Activated CD8-positive, alpha-beta memory T cell treated with anti-CD3 and anti-CD28 coated beads, Interleukin-2, amount 50 U/mL, for 1 hour (primary cell): ENCODE data around the gene GPR153.

Source experiments
- DNase-seq: peaks from one replicate; pipeline ENCODE4 v3.0.0-alpha.2; 2020; ENCODE audit errors: extremely low read depth

The GPR153 gene

DNA sequence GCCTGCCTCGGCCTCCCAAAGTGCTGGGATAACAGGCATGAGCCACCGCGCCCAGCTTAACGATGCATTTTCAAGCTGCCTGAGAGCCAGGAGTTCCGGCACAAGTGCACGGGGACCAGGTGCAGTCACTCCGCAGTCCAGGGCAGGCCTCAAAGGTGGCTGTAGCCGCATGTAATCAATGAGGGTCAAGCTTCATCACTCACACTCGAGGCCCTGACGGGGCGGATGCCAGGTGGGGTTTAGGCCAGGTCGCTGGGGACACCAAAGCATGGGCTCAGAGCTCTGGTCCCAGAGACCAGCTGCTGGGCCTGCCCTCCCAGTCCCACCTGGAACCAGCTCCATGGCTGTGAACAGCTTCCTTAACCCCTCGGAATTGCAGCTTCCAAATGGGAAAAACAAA is 26.1 kb upstream of the GPR153 start:
- DNase-seq: no peak

DNA sequence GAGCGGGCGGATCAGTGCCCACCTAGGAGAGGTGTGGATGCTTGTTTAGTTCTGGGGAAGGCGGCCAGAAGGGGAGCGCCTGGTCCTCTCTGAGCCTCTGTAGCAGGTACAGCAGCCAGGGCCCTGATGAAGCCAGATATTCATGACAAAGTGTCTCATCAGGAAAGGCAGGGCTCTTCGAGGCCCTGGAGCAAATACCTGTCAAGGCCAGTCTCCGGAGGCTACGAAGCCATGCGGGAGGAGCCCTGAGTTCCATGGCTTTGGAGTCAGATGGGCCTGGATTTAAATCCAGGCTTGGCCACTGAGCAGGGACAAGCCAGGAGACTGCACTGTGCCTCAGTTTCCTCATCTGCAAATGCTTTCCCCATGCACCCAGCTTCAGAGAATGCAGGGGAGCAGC is 25.4 kb upstream of the GPR153 start:
- DNase-seq: no peak

DNA sequence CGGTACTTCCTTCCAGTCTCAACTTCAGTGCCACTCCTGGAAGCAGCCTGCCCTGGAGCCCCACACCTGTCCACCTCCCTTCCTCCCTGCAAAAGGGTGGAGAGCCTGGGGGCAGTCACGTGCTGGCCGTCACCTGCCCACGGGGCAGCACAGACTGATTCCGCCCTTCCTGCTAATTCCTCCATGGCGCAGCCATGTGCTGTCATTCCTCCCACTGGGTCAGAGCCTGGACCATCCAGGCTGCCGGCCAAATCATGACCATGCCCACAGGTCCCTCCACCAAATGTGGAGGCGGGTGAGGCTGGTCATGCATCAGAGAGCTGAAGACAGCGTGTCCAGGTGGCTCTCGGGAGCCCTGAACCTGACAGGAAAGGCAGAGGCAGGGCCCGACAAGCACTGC is 24.4 kb upstream of the GPR153 start:
- DNase-seq: no peak

DNA sequence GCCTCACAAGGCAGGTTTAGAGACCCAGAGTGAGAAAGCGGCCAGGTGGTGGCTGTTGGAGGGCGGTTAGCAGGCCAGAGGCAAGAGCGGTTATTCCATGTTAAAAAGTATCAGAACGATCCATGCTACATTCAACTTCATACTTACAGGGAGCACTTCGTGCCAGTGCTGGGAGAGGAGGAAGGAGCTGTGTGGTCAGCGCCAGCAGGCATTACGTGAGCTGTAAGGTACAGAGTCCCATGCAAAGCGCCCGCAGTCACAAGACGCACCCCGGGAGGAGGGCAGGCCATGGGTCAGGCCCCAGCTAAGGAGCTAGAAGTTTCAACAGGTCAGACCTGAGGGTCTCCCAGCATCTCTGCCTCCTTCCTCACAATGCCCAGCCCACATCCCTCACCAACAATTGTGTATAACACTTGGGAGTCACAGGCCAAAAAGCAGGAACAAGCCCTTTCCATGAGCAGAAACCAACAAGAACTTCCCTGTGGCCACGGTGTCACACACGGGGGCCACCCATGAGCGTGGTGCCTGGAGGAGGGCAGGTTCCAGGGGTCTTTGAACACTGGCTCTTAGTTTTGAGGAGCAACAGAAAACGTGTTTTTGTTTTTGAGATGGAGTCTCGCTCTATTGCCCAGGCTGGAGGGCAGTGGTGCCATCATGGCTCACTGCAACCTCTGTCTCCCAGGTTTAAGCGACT is 21.8 kb upstream of the GPR153 start:
- DNase-seq: no peak

DNA sequence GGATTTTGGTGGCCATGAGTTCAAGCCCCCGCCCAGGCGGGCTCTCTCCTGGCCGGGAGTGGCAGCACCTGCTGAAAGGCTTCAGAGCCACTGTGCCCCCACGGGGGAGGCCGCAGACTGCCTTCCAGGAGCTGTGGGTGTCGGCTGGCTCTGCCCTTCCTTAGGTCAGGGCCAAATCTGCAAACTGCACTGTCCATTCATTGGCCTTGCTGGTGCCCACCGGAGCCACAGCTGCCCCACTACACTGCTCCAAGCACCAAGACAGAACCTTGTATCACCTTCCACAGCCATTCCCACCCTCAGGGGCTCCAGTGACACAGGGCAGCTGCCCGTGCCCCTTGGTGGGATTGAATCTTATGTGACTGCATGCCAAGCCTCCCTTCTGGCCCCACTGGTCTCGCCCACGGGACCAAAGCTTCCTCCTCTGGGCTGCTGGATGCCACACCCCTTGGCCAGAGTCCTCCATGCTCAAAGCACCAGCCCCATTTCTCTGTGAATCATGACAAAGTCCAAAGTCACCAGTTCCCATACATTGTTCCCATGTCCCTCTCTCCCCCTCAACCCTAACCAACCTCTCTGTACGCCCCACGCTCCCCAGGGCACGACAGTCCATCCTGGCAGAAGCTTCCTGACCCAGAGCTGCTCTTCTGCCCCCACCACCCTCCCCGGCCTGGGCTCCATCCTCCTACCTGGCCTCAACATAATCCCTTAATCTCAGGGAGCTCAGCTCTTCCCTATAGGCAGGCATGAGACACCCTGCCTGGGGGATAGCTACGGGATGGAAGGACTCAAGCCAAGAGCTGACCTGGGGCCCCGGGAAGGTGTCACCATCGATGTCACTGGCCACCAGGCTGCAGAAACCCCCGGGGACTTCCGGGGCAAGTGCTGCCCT is 20.9 kb upstream of the GPR153 start:
- DNase-seq: no peak

DNA sequence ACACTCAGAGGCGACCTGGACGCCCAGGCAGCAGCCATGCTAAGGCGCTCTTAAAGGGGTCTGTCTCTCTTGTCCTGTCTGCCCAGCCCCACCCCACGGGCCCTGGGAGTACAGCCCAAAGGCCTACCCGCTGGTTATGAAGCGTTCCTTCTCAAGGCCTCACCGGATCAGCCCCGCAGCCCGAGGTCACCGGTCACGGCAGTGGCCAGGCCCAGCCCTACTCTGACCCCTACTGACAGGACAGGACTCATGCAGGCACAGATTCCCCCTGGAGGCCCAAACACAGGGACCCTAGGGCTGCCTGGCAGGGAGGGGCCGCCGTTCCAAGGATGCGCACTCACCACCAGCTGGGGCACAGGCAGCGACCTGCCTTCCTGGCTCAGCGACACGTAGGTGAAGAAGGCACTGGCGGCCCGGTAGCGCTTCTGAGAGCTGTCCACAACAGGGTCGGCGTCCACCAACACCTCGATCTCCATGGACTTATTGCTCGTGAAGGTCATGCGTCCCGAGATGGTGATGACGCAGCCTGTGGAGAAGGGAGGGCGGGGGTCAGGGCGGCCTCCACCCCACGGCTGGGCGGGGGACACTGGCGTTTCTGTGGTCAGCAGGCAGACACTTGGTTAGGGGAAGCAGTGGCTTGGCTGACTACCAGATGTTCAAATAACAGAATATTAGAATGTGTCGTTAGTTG is 20.0 kb upstream of the GPR153 start:
- no peak for DNase-seq

DNA sequence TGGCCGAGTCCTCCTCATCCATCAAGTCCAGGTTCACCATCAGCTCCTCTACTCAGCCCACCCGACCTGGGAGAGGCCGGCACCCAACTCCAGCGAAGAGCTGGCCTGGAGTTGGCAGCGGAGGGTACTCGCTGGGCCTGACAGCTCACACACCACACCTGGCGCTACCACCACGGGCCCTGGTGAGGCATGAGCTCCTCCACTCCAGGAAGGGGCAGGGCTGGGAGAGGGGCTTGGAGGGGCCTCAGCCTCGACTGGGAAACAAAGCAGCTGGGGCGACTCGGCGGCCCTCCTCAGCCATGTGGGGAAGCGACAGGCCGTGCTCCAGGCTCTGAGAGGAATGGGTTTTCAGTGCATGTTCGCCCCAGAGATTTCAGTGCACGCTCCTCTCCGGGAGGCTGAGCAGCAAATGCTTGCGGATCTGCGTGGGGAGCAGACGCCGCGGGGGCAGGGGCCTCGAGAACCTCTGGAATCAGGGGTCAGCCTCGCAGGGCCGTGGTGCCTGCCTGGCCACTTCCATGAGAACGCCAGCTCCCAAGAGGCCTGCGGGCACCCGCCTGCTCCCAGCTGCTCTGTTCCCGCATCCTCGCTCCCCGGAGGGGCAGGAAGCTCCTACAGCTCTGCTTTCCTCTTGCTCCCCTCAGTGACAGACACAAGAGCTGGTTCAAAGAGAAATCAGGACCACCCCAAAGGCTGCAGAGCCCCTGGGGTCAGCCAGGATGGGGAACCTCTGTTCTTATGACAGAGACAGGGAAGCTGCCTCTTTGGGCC is 18.9 kb upstream of the GPR153 start:
- no peak for DNase-seq

DNA sequence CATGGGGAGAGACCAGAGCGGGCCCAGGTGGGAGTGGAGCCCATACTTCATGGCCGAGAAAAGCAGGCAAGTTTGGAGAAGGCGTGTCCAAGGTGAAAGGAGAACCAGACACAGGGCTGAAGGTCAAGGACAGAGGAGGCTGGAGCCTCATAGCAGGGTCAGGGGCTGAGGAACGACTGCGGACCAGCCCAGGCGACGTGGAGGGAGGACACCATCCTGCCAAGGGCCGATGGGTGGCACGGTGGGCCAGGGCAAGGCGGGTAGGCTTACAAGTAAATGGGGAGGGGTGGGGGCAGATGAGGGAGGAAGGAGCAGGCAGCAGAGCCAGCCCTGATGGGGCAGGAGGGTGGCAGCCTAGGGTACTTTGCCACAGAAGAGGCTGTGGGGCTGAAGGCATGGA is 18.2 kb upstream of the GPR153 start:
- no peak for DNase-seq

DNA sequence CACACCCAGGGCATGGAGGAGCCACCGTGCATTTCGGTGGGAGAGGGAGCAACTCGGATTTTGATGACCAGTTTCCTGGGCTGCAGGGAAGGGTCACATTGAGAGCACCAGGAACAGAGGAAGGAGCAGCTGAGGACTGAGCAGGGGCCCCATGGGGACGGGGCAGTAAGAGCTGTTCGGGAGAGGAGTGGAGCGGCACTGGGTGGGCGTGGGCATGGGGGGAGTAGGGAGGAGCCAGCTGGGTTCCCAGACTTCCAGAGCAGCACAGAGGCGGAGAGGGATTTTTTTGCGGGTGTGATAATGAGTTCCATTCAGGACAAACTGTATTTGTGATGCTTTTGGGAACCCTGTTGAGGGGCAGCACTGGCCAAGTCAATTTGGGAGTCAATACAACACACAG is 17.4 kb upstream of the GPR153 start:
- no peak for DNase-seq

DNA sequence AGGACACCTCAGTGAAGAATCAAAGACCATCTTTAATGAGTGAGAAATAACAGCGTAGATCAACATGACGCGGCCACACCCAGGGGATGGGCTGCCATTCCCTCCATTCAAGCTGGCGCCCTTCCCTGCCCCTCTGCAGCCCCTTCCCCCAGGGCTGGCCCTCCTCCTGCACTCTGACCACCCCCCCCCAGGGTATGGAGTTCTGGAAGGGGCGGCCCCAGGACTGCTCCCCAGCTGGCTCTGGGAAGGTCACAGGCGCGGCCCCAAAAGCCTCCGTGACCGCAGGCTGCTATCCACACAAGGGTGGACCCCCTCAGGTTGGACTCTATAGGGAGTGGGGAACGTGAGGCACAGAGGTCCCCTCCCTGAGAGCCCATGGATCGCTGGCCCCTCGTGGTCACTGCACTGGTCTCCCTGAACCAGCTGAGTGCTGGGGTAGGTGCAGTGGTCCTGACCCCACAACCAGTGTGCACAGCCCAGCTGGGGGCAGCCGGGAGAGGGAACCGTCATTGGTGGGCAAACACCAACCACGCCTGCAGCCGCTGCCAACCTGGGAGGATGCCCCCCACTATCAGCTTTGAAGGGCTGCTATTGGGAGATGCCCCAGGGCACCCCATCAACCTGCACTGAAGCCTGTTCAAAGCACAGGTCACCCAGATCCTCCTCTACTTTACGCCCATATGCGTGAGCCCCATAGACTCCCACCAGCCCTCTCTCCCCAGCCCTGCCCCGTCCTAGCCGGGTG is 16.1 kb upstream of the GPR153 start:
- DNase-seq: no peak

DNA sequence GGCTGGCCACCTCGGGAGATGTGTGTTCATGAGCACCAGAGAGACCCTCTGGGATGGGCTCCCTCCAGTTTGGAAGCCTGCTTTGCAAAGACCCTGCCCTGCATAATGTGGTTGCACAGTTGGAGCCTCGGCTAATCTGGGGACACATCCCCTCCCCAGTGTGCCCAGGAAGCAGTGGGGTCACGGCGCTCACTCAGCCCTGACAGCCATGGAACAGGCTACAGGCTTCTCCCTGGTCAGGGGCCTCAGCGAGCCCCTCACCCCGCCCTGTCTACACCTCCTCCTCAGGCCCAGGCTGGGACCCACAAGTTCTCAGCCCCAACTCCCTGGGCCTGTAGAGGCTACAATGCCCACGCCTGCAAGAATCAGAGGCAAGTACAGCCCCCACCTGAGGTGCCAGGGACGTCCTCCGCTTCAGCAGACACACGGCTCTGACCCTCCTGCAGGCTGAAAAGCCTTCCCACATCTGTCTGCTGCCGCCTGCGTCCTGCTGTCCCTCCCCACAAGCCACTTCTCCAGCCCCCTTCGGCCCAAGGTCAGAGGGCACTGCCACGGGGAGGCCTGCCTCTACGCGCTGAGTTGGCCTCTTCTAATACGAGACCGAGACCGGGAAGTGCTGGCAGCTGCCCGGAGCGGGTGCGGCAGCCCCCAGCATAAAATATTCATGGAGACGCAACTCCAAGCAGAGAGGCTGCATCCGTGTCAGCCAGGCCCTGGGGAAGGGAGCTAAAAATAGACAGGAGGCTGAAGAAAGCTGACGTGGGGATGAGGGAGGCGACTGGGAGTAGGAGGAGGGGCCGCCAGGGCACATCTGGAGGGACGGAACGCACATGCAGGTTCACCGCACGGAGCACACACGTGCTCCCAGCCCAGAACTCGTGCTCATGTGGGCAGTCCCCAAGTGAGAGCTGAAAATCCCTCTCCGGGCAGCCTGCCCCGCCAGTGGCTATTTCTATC is 15.2 kb upstream of the GPR153 start:
- DNase-seq: no peak

DNA sequence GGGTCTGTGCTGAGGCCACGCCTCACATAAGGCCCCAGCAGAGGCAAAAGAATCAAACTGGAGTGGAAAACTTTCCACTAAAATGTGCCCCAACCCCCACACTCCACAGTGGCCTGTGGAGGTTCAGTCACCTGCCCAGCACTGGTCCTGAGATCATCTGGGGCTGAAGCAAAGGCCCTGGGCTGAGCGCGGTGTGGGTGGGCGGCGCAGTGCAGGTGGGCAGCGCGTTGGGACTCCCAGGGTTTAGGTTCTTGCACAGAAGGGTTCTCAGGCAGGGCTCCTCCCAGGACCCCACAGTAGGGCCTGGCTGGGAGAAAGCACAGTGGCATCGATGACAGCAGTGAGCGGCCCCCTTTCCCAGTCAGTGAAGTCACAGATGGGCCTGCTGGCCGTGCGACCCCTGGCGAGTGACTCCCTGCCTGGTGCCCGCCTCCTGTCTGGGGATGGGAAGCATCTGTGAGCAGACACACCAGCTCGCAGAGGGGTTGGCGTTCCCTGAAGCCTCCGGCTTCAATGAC is 13.8 kb upstream of the GPR153 start:
- no peak for DNase-seq

DNA sequence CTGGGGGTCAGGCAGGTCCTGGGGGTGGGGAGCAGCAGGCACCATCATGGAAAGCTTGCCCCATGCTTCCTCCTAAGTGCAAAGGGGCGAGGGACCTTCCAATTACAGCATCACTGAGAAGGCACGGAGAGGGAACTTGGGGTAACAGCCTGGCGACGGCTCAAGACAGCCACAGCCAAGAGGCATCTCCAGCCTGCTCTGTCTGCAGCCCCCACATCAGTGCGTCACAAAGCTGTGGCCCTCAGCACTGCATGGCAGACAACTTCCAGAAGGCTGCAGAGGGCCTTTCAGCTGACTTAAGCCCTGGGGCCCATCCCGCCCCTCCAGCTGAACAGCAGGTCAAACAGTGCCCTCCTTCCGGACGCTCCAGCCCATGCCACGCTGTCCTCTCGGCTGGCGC is 13.2 kb upstream of the GPR153 start:
- no peak for DNase-seq

DNA sequence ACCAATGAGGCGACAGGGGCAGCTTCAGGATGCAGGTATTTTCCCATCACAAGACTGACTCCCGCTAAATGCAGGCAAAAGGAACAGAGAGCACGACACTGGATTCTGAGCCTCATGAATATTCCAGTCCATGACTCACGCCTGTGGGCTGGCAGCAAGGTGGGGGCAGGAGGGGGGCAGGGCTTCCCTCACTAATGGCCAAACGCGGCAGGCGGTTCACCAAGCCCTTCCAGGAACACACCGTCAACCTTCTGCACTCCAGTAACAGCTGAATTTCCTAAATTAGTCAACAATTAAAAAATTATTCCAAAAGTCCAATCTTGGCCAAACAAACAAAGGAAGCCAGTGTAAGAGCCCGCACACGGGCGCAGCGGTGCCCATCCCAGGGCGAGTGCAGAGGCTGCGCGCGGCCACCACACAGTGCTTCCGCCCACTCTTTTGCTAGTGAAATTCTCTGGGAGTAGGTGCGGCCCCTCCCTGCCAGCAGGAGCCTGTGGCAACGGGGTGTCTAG is 12.5 kb upstream of the GPR153 start:
- no peak for DNase-seq

DNA sequence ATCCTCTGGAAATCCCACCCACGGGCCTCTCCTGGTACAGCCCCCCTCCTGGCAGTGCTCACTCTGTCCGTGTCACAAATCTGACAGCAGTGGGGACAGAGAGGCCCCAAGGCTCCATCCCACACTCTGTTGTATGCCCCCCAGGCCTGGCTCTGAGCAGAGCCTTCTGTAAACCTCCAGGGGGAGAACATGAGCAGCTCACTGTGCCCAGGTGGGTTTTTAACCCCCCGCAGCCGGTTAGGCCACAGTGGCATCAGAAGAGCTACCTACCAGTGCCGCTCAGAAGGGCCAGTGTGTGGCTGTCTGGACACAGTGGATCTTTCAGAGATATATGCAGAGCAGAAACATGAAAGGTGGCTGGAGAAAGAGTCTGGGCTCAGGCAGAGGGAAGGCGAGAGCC is 12.0 kb upstream of the GPR153 start:
- no peak for DNase-seq

DNA sequence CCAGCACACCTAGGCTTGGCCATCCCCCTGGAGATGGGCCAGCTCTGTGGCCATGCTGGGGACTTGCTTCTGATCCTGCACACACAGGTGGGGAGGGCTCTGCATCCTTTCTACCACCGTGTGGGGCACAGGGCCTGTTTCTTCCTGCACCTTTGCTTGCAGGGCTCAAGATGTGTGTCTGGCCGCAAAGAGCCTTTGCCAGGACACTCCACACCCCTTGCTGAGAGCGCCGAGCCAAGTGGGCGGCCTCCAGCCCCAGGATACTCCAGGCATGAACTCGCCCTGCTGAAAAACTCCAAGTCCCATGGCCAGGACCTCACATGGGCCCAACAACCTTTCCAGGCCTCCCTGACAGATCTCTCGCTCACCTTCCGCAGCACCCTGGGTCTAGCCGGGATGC is 11.6 kb upstream of the GPR153 start:
- no peak for DNase-seq

DNA sequence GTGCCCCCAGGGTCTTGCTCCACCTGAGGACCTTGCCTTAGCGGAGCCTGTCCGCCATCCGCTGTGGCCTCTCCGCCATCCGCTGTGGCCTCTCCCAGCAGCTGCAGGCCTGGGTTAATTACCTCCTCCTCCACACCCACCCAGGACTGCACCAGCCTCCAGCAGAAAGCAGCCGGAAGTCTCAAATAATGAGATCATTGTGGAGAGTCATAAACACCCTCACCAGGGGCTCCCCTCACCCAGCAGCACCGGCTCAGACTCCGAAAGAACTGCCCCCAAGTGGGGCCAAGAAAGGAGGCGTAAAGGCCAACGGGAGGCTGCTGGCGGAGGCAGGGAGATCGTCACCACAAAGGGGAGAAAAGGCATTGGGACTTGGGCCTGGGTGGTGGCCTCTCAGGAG is 10.7 kb upstream of the GPR153 start:
- DNase-seq: no peak

DNA sequence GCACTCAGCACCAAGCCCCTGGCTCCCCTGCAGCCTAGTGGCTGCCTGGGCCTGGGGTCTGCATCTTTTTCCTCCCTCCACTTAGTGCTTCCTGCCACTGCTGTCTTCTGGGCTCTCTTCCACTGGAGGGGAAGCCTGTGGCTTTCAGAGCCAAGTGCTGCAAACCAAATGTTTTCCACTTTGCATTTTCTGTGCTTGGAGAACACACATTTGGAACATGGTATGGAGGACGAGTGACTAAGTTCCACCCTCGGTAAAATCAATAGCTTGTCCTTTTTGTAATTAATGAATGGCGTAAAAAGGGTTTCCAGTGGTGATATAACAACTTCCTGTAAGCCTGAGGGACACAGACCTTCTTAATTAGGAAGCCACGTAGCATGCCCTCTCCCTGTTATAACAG is 10.1 kb upstream of the GPR153 start:
- DNase-seq: no peak

DNA sequence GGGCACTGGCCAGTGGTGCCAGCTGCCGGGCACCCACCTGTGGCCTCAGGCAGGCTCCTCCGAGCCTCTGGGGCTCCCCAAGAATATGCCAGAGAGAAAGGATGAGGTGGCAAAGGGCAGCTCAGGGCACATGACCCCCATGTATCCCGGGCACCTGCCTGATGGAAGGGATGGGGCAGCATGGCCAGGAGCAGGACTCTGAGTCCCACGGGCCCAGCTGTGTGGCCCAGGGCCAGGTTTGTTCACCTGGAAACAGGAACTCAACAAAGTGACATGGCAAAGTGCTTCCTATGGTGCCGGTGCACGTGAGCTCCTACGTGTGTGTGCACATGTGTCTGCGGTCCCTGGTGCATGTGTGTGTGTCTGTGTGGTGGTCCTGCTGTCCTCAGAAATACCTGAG is 9.5 kb upstream of the GPR153 start:
- no peak for DNase-seq
